OCI-LY7 (cell line): ENCODE results near the gene ELP4. TPM values are rescaled to one million over a fixed set of nuclear protein-coding genes. Genes with fewer than 3 reads are reported as not detected.

Experiments used
- BruUV-seq: library from RNA; stranded (reverse); fragments of 400-500 nt; replicated peaks from 2 replicates; lab custom pipeline; 2021; lab: Mats Ljungman, UMichigan
- CTCF ChIA-PET: fragments of 300-600 bp; sonication (Branson Sonifier 250); formaldehyde crosslinking; loops from one replicate; lab custom pipeline; 2022; ENCODE audit warnings: antibody characterized with exemption; ENCODE audit not compliant: unreplicated experiment; lab: Charles Lee
- POLR2A ChIA-PET: fragments of 300-600 bp; sonication (Branson Sonifier 250); formaldehyde crosslinking; loops from one replicate; lab custom pipeline; 2022; ENCODE audit warnings: antibody characterized with exemption; lab: Charles Lee
- DNase-seq: peaks from one replicate; pipeline ENCODE4 v3.0.0-alpha.2; 2015; ENCODE audit warnings: low spot score
- H2AFZ ChIP-seq: fragments of 200-600 bp; sonication (generic), shearing (Covaris generic); 2 replicates; pipeline ENCODE4 v1.6.1; 2014; ENCODE audit warnings: mild to moderate bottlenecking, antibody characterized with exemption, low read length, moderate library complexity
- H3K27ac ChIP-seq: fragments of 200-600 bp; sonication (generic); 2 replicates; pipeline ENCODE4 v1.5.1; 2014; ENCODE audit warnings: mixed run types, low read depth, mild to moderate bottlenecking, moderate library complexity, low read length, inconsistent platforms; ENCODE audit not compliant: poor library complexity, severe bottlenecking
- H3K36me3 ChIP-seq: fragments of 200-600 bp; sonication (generic); 2 replicates; pipeline ENCODE4 v1.6.1; 2014; ENCODE audit warnings: mild to moderate bottlenecking, antibody characterized with exemption, low read length, moderate library complexity, mixed read lengths; ENCODE audit not compliant: insufficient read depth
- H3K4me1 ChIP-seq: fragments of 200-600 bp; sonication (generic); 2 replicates; pipeline ENCODE4 v1.5.1; 2014; ENCODE audit warnings: mild to moderate bottlenecking, low read length; ENCODE audit not compliant: insufficient read depth, poor library complexity, severe bottlenecking
- H3K4me2 ChIP-seq: fragments of 200-600 bp; sonication (generic); 2 replicates; pipeline ENCODE4 v1.6.1; 2014; ENCODE audit warnings: mild to moderate bottlenecking, low read length
- H3K4me3 ChIP-seq: fragments of 200-600 bp; sonication (generic); 2 replicates; pipeline ENCODE4 v1.5.1; 2014; ENCODE audit warnings: mild to moderate bottlenecking, low read depth, low read length; ENCODE audit not compliant: poor library complexity, severe bottlenecking
- H3K79me2 ChIP-seq: fragments of 200-600 bp; sonication (generic); 2 replicates; pipeline ENCODE4 v1.6.1; 2016; ENCODE audit warnings: low read depth, mild to moderate bottlenecking, low read length, moderate library complexity, mixed read lengths; ENCODE audit not compliant: insufficient read depth
- H3K9me2 ChIP-seq: fragments of 200-600 bp; sonication (generic); 2 replicates; pipeline ENCODE4 v1.6.1; 2016; ENCODE audit warnings: mild to moderate bottlenecking, low read length, mixed read lengths; ENCODE audit not compliant: insufficient read depth
- H3K9me3 ChIP-seq: fragments of 200-600 bp; sonication (generic); 2 replicates; pipeline ENCODE4 v1.6.1; 2014; ENCODE audit warnings: mild to moderate bottlenecking, mixed run types, low read length, mixed read lengths
- H4K20me1 ChIP-seq: fragments of 200-600 bp; sonication (generic); 2 replicates; pipeline ENCODE4 v1.6.1; 2014; ENCODE audit warnings: mild to moderate bottlenecking, antibody characterized with exemption, low read length, moderate library complexity, mixed read lengths; ENCODE audit not compliant: insufficient read depth
- CTCF ChIP-seq: fragments of 200-600 bp; sonication (generic); conservative IDR thresholded peaks from 2 replicates; pipeline ENCODE4 v1.5.1; 2014; ENCODE audit warnings: mild to moderate bottlenecking, antibody characterized with exemption, low read length, moderate library complexity, mixed read lengths
- EZH2phosphoT487 ChIP-seq: fragments of 200-600 bp; sonication (generic); IDR thresholded peaks from 2 replicates; pipeline ENCODE4 v1.6.1; 2018; ENCODE audit warnings: low read depth, borderline replicate concordance, mild to moderate bottlenecking, mixed run types, antibody characterized with exemption, low read length, moderate library complexity, mixed read lengths
- intact Hi-C: fragments of 100-400 bp; cut with micrococcal nuclease; formaldehyde crosslinking; loops from one replicate; pipeline ENCODE4 v1.10.0; 2022; ENCODE audit not compliant: unreplicated experiment
- total RNA-seq, 2 experiments: library from RNA; depleted of rRNA in 1 of 2; stranded (reverse); fragments of >200 nt in 1 of 2; shearing (Covaris generic) in 1 of 2; gene quantifications; 2 replicates each; pipeline ENCODE4 v1.2.3, GENCODE V29; 2014 to 2022

The ELP4 gene
- total RNA-seq, 2 experiments from 2014 or later, result 27.6 to 32.7 TPM

GRCh38 chr11:31814176-31814868, 304.8 kb downstream of the ELP4 start:
- no peaks in the 10 kb centered on the region for H3K79me2 ChIP-seq
- ChIA-PET POLR2A (no interaction called here), CTCF (no interaction called here)
- H3K27ac ChIP-seq, result no peak overlapping the region
- no peaks in the 10 kb centered on the region for H4K20me1 ChIP-seq
- no peak overlapping the region for H3K4me2 ChIP-seq
- no TSS peak for BruUV-seq
- H2AFZ ChIP-seq, result no peak overlapping the region
- no peaks in the 10 kb centered on the region for H3K9me3 ChIP-seq
- H3K9me2 ChIP-seq, result no peaks in the 10 kb centered on the region
- no peaks in the 10 kb centered on the region for H3K4me1 ChIP-seq
- intact Hi-C loops, result no loop called here
- no peak overlapping the region for H3K4me3 ChIP-seq
- no peak for DNase-seq
- no peaks in the 10 kb centered on the region for H3K36me3 ChIP-seq
- TF ChIP-seq EZH2phosphoT487 (no peak), CTCF (no peak)

GRCh38 chr11:31815711-31816467, 306.3 kb downstream of the ELP4 start:
- BruUV-seq, result no TSS peak
- H2AFZ ChIP-seq, result no peak overlapping the region
- no peak overlapping the region for H3K4me2 ChIP-seq
- H3K9me2 ChIP-seq, result no peaks in the 10 kb centered on the region
- H4K20me1 ChIP-seq, result no peaks in the 10 kb centered on the region
- ChIA-PET POLR2A (interaction anchor here (0.7 kb wide), 1 partner anchor 53 kb away, joined by 7 read pairs; no protein-coding TSS in a partner anchor), CTCF (no interaction called here)
- H3K4me3 ChIP-seq, result no peak overlapping the region
- H3K9me3 ChIP-seq, result no peaks in the 10 kb centered on the region
- H3K27ac ChIP-seq, result no peak overlapping the region
- H3K36me3 ChIP-seq, result no peaks in the 10 kb centered on the region
- no peaks in the 10 kb centered on the region for H3K79me2 ChIP-seq
- TF ChIP-seq CTCF, result no peak
- no peak for TF ChIP-seq EZH2phosphoT487
- intact Hi-C loops, result no loop called here
- no peaks in the 10 kb centered on the region for H3K4me1 ChIP-seq
- DNase-seq, result no peak
